Mucosa of descending colon (tissue), 3 donors: Measurements from ENCODE around the gene C1QL4. TPM values are rescaled to one million over a fixed set of nuclear protein-coding genes. Genes with fewer than 3 reads are reported as not detected.

Experiments
- ATAC-seq: fragments of 200-7000 bp; cut with Tn5 transposase; one replicate; pipeline ENCODE4 v1.9.1; 2020; ENCODE audit warnings: mild to moderate bottlenecking, moderate library complexity
- DNase-seq, 3 donors: peaks; one replicate each; pipeline ENCODE4 v3.0.0-alpha.2; 2020
- H3K36me3 ChIP-seq: fragments of 200-600 bp; one replicate; pipeline ENCODE4 v1.8.0; 2021; ENCODE audit warnings: low read depth, mild to moderate bottlenecking
- H3K4me1 ChIP-seq: fragments of 200-600 bp; one replicate; pipeline ENCODE4 v1.8.0; 2021; ENCODE audit warnings: low read depth, mild to moderate bottlenecking
- H3K4me3 ChIP-seq: fragments of 200-600 bp; one replicate; pipeline ENCODE4 v1.8.0; 2021; ENCODE audit warnings: mild to moderate bottlenecking
- H3K9me3 ChIP-seq: fragments of 200-600 bp; one replicate; pipeline ENCODE4 v1.8.0; 2021; ENCODE audit warnings: mild to moderate bottlenecking
- CTCF ChIP-seq: fragments of 200-600 bp; IDR thresholded peaks from one replicate; pipeline ENCODE4 v1.8.0; 2022; ENCODE audit warnings: antibody characterized with exemption, mild to moderate bottlenecking
- intact Hi-C, 2 donors: fragments of 100-400 bp; cut with DNase I in 1 of 2; cut with micrococcal nuclease in 1 of 2; formaldehyde crosslinking; loops; one replicate each; pipeline versions ENCODE4 v1.11.0 to v1.11.1; 2022; cut with DNase I, micrococcal nuclease
- total RNA-seq, 3 donors: library from RNA; stranded (reverse); fragmentation: NEBNext Ultra II Directional in 2 of 3; extraction: Animal tissue kit (Norgen Biotek cat#: 25700) in 2 of 3; gene quantifications; one replicate each; pipeline versions ENCODE4 v1.2.1 to v1.2.4, GENCODE V29; 2021 to 2023
- donor health status: DM: no; HTN: no; CAD: no; lungs with moderate emphysema.
- donor health status: DM: no; HTN: no; CAD: no.
- donor health status: DM: no; HTN: yes; CAD: no.

C1QL4 gene
- total RNA-seq, 3 donors from 2014 or later = not detected

- Histone ChIP-seq H3K36me3 (no peaks in the 10 kb centered on the region), H3K4me3 (no peak within 1 kb of the TSS), H3K9me3 (no peaks in the 10 kb centered on the region), H3K4me1 (peaks cover 51% of the 10 kb centered on the region)
- TF ChIP-seq CTCF = no peak
- ATAC-seq (peak; percentile 31), DNase-seq (peak in 2 of 3 donors; percentile 52 to 59)
- intact Hi-C loops = loop anchor here in 1 of 2 donors (10.0 kb wide), 1 partner anchor 62 kb away; no protein-coding TSS in a partner anchor
Observed at GRCh38 chr12:49346659-49347310, 9.8 kb upstream of the C1QL4 start, which contains the start of gene DNAJC22. Gene DNAJC22, plus strand, starts transcription at chr12:49346888. Its CDS starts 1,985 bp downstream, at chr12:49348873.

- no peaks in the 10 kb centered on the region for H3K36me3 ChIP-seq
- no peak overlapping the region for H3K4me3 ChIP-seq
- no peak for TF ChIP-seq CTCF
- intact Hi-C loops = loop anchor here in 1 of 2 donors (10.0 kb wide), 1 partner anchor 61 kb away; no protein-coding TSS in a partner anchor
- H3K4me1 ChIP-seq = peaks cover 51% of the 10 kb centered on the region
- no peaks in the 10 kb centered on the region for H3K9me3 ChIP-seq
- ATAC-seq (no peak), DNase-seq (no peak)
Observed at GRCh38 chr12:49345825-49346658, 9.1 kb upstream of the C1QL4 start.

- no peaks in the 10 kb centered on the region for H3K9me3 ChIP-seq
- intact Hi-C loops = loop anchor here in 1 of 2 donors (10.0 kb wide), 1 partner anchor 60 kb away; no protein-coding TSS in a partner anchor
- peaks cover 51% of the 10 kb centered on the region for H3K4me1 ChIP-seq
- DNase-seq = no peak
- no peak for TF ChIP-seq CTCF
- ATAC-seq = no peak
- no peaks in the 10 kb centered on the region for H3K36me3 ChIP-seq
- H3K4me3 ChIP-seq = no peak overlapping the region
Observed at GRCh38 chr12:49345051-49345824, 8.2 kb upstream of the C1QL4 start.

GRCh38 chr12:49344486-49345050, 7.6 kb upstream of the C1QL4 start:
- H3K4me3 ChIP-seq = no peak overlapping the region
- ATAC-seq = no peak
- intact Hi-C loops = loop anchor here in 1 of 2 donors (10.0 kb wide), 1 partner anchor 60 kb away; no protein-coding TSS in a partner anchor
- TF ChIP-seq CTCF = no peak
- no peaks in the 10 kb centered on the region for H3K36me3 ChIP-seq
- DNase-seq = no peak
- no peaks in the 10 kb centered on the region for H3K9me3 ChIP-seq
- peaks cover 51% of the 10 kb centered on the region for H3K4me1 ChIP-seq
